PC-9 (cell line): ENCODE data around the gene ZNF574.

ENCODE experiments used
- EZH2 ChIP-seq: fragments of 200-600 bp; sonication (generic); IDR thresholded peaks from 2 replicates; pipeline ENCODE4 v1.8.0; 2017; ENCODE audit warnings: antibody characterized with exemption, low read depth
- TF ChIP-seq, protein P1 (sequence below): fragments of 200-600 bp; sonication (generic); conservative IDR thresholded peaks from 2 replicates; pipeline ENCODE4 v1.6.1; 2017; ENCODE audit warnings: mixed run types, antibody characterized with exemption, mild to moderate bottlenecking, moderate library complexity

DNA sequence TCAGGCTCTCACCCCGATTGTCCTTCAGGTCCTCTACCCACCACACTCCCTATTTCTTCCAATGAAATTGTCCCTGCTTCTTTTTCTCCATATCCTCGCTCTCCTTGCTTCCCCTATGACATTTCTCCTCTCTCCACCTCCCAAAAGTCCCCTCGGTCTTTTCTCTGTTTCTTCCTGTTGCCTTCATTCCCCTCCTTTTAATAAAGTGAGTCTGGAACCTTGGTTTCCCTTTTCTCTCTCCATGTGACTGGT lies 676 bp upstream of the ZNF574 start:
- TF ChIP-seq, protein P1, sequence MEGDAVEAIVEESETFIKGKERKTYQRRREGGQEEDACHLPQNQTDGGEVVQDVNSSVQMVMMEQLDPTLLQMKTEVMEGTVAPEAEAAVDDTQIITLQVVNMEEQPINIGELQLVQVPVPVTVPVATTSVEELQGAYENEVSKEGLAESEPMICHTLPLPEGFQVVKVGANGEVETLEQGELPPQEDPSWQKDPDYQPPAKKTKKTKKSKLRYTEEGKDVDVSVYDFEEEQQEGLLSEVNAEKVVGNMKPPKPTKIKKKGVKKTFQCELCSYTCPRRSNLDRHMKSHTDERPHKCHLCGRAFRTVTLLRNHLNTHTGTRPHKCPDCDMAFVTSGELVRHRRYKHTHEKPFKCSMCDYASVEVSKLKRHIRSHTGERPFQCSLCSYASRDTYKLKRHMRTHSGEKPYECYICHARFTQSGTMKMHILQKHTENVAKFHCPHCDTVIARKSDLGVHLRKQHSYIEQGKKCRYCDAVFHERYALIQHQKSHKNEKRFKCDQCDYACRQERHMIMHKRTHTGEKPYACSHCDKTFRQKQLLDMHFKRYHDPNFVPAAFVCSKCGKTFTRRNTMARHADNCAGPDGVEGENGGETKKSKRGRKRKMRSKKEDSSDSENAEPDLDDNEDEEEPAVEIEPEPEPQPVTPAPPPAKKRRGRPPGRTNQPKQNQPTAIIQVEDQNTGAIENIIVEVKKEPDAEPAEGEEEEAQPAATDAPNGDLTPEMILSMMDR, result no peak
- TF ChIP-seq EZH2, result no peak
